GM19397 (cell line): ENCODE results near the gene PAQR5.
"Not testable (repeated sequence)": the region's sequence is repeated elsewhere in the genome, so short reads cannot be mapped to it uniquely, and the experiment has no call there.

Experiments
- ATAC-seq: cut with Tn5 transposase; IDR thresholded peaks from one replicate; pipeline ENCODE4 v1.9.1; 2021; ENCODE audit warnings: mild to moderate bottlenecking, moderate library complexity; ENCODE audit not compliant: unreplicated experiment

PAQR5 gene

GRCh38 chr15:69292826-69293420 is 5.8 kb upstream of the PAQR5 start:
- no peak for ATAC-seq

GRCh38 chr15:69293741-69294615 is 4.7 kb upstream of the PAQR5 start:
- no peak for ATAC-seq

- ATAC-seq, result no peak
Measured at GRCh38 chr15:69296606-69297005, 2.1 kb upstream of the PAQR5 start.

GRCh38 chr15:69297642-69298353 is 914 bp upstream of the PAQR5 start:
- ATAC-seq, result no peak

GRCh38 chr15:69298354-69298696 is 387 bp upstream of the PAQR5 start:
- ATAC-seq, result no peak

- ATAC-seq, result no peak
Measured at GRCh38 chr15:69299451-69299886, 757 bp downstream of the PAQR5 start.

- no peak for ATAC-seq
Measured at GRCh38 chr15:69299943-69300588, 1.4 kb downstream of the PAQR5 start.

- ATAC-seq, result not testable (repeated sequence)
Measured at GRCh38 chr15:69301101-69301500, 2.4 kb downstream of the PAQR5 start.

GRCh38 chr15:69302087-69302486 is 3.4 kb downstream of the PAQR5 start:
- ATAC-seq, result not testable (repeated sequence)

- no peak for ATAC-seq
Measured at GRCh38 chr15:69302929-69303328, 4.2 kb downstream of the PAQR5 start.

- ATAC-seq, result no peak
Measured at GRCh38 chr15:69303337-69304181, 4.8 kb downstream of the PAQR5 start.

GRCh38 chr15:69304182-69304545 is 5.5 kb downstream of the PAQR5 start:
- no peak for ATAC-seq

- no peak for ATAC-seq
Measured at GRCh38 chr15:69305204-69305931, 6.7 kb downstream of the PAQR5 start.

GRCh38 chr15:69305933-69306568 is 7.3 kb downstream of the PAQR5 start:
- ATAC-seq, result no peak

GRCh38 chr15:69307939-69308338 is 9.2 kb downstream of the PAQR5 start:
- ATAC-seq, result no peak

GRCh38 chr15:69308949-69309348 is 10.2 kb downstream of the PAQR5 start:
- no peak for ATAC-seq

GRCh38 chr15:69311319-69311721 is 12.6 kb downstream of the PAQR5 start:
- no peak for ATAC-seq

GRCh38 chr15:69313432-69314000 is 14.8 kb downstream of the PAQR5 start:
- no peak for ATAC-seq

GRCh38 chr15:69314131-69314530 is 15.4 kb downstream of the PAQR5 start:
- ATAC-seq, result no peak
